IMR-90 (cell line): ENCODE data around the gene ADARB2. TPM values are rescaled to one million over a fixed set of nuclear protein-coding genes. Genes with fewer than 3 reads are reported as not detected.

Experiments used
- ATAC-seq: fragments of 200-7000 bp; cut with Tn5 transposase; 2 replicates; pipeline ENCODE4 v1.9.1; 2020; ENCODE audit warnings: low read depth, mild to moderate bottlenecking, moderate library complexity
- BruUV-seq: library from RNA; stranded (reverse); fragments of 400-500 nt; replicated peaks from 2 replicates; lab custom pipeline; 2021; lab: Mats Ljungman, UMichigan
- CTCF ChIA-PET: fragments of 300-600 bp; formaldehyde crosslinking; extraction: SDS; loops from one replicate; lab custom pipeline; 2021; ENCODE audit warnings: antibody characterized with exemption; lab: Yijun Ruan, JAX
- POLR2A ChIA-PET: fragments of 300-600 bp; sonication (Branson Sonifier 250); formaldehyde crosslinking; loops from one replicate; lab custom pipeline; 2022; ENCODE audit warnings: antibody characterized with exemption; ENCODE audit not compliant: unreplicated experiment; lab: Charles Lee
- DNase-seq: peaks from one replicate; pipeline ENCODE4 v3.0.0; 2013
- H2AFZ ChIP-seq: replicated peaks from 2 replicates; pipeline ENCODE3; 2013; ENCODE audit warnings: low read length, mild to moderate bottlenecking; ENCODE audit not compliant: poor library complexity
- H2AK5ac ChIP-seq: 2 replicates; pipeline ENCODE4 v1.6.1; 2013; ENCODE audit warnings: low read depth, low read length, inconsistent platforms
- H2AK9ac ChIP-seq: replicated peaks from 2 replicates; pipeline ENCODE3; 2013; ENCODE audit warnings: mild to moderate bottlenecking, low read depth, low read length, moderate library complexity; ENCODE audit not compliant: poor library complexity
- H2BK120ac ChIP-seq: 2 replicates; pipeline ENCODE4 v1.6.1; 2013; ENCODE audit warnings: low read depth, low read length, inconsistent platforms
- H2BK15ac ChIP-seq: 3 replicates; pipeline ENCODE4 v1.6.1; 2013; ENCODE audit warnings: low read depth, low read length, inconsistent platforms
- H2BK20ac ChIP-seq: 2 replicates; pipeline ENCODE4 v1.6.1; 2013; ENCODE audit warnings: low read depth, mild to moderate bottlenecking, inconsistent platforms, low read length, moderate library complexity
- H2BK5ac ChIP-seq: 2 replicates; pipeline ENCODE4 v1.6.1; 2013; ENCODE audit warnings: mild to moderate bottlenecking, low read depth, low read length, inconsistent platforms; ENCODE audit not compliant: poor library complexity, severe bottlenecking
- H3K14ac ChIP-seq: replicated peaks from 2 replicates; pipeline ENCODE4 v1.6.1; 2013; ENCODE audit warnings: low read depth, low read length, inconsistent platforms
- H3K18ac ChIP-seq: 2 replicates; pipeline ENCODE4 v1.6.1; 2013; ENCODE audit warnings: low read depth, low read length, control low read depth
- H3K23ac ChIP-seq: 2 replicates; pipeline ENCODE4 v1.6.1; 2013; ENCODE audit warnings: low read depth, low read length, inconsistent platforms
- H3K27ac ChIP-seq: 2 replicates; pipeline ENCODE4 v1.5.1; 2013; ENCODE audit warnings: mild to moderate bottlenecking, control low read depth, low read length; ENCODE audit not compliant: insufficient read depth
- H3K27me3 ChIP-seq: 2 replicates; pipeline ENCODE4 v1.6.1; 2013; ENCODE audit warnings: low read length; ENCODE audit not compliant: control insufficient read depth, insufficient read depth
- H3K36me3 ChIP-seq: 2 replicates; pipeline ENCODE4 v1.6.1; 2013; ENCODE audit warnings: low read length, mixed read lengths; ENCODE audit not compliant: control insufficient read depth, insufficient read depth
- H3K4ac ChIP-seq: 2 replicates; pipeline ENCODE4 v1.6.1; 2013; ENCODE audit warnings: low read depth, low read length, inconsistent platforms
- H3K4me1 ChIP-seq: 2 replicates; pipeline ENCODE4 v1.6.1; 2013; ENCODE audit warnings: low read length, mixed read lengths; ENCODE audit not compliant: control insufficient read depth, insufficient read depth
- H3K4me2 ChIP-seq: 2 replicates; pipeline ENCODE4 v1.6.1; 2013; ENCODE audit warnings: low read depth, mild to moderate bottlenecking, control low read depth, low read length, moderate library complexity
- H3K4me3 ChIP-seq: 2 replicates; pipeline ENCODE4 v1.5.1; 2013; ENCODE audit warnings: low read depth, mild to moderate bottlenecking, control low read depth, low read length, moderate library complexity; ENCODE audit not compliant: insufficient read depth
- H3K56ac ChIP-seq: 2 replicates; pipeline ENCODE4 v1.6.1; 2013; ENCODE audit warnings: low read length, inconsistent platforms; ENCODE audit not compliant: insufficient read depth; ENCODE audit errors: extremely low read depth
- H3K79me1 ChIP-seq, 2 experiments: 2 replicates each; pipeline ENCODE4 v1.6.1; 2013; ENCODE audit warnings: low read length in 2 of 2, inconsistent platforms in 1 of 2, low read depth in 1 of 2
- H3K9ac ChIP-seq: 2 replicates; pipeline ENCODE4 v1.6.1; 2013; ENCODE audit warnings: low read depth, low read length, control low read depth
- H3K9me1 ChIP-seq: 2 replicates; pipeline ENCODE4 v1.6.1; 2013; ENCODE audit warnings: low read length, inconsistent platforms; ENCODE audit not compliant: insufficient read depth
- H3K9me3 ChIP-seq: 2 replicates; pipeline ENCODE4 v1.6.1; 2013; ENCODE audit warnings: low read length; ENCODE audit not compliant: control insufficient read depth, insufficient read depth
- H4K20me1 ChIP-seq: 2 replicates; pipeline ENCODE4 v1.6.1; 2013; ENCODE audit warnings: low read length, inconsistent platforms; ENCODE audit not compliant: insufficient read depth
- H4K5ac ChIP-seq: 2 replicates; pipeline ENCODE4 v1.6.1; 2013; ENCODE audit warnings: mild to moderate bottlenecking, low read depth, low read length, control low read depth
- H4K8ac ChIP-seq, 2 experiments: 2 replicates each; pipeline ENCODE4 v1.6.1; 2013; ENCODE audit warnings: low read depth in 2 of 2, low read length in 2 of 2, control low read depth in 1 of 2, inconsistent platforms in 1 of 2
- H4K91ac ChIP-seq: 2 replicates; pipeline ENCODE4 v1.6.1; 2013; ENCODE audit warnings: low read depth, low read length, inconsistent platforms; ENCODE audit not compliant: insufficient read depth
- CEBPB ChIP-seq: IDR thresholded peaks from 2 replicates; pipeline ENCODE4 v1.6.1; 2012; ENCODE audit warnings: low read depth, low read length, improper control_type of control experiment
- CTCF ChIP-seq: conservative IDR thresholded peaks from 2 replicates; pipeline ENCODE4 v1.5.1; 2012; ENCODE audit warnings: mild to moderate bottlenecking, low read depth, low read length, improper control_type of control experiment
- ELK1 ChIP-seq: fragments of 150-350 bp; IDR thresholded peaks from 2 replicates; pipeline ENCODE4 v1.6.1; 2016; ENCODE audit warnings: low read depth, mild to moderate bottlenecking, low read length, moderate library complexity, borderline replicate concordance
- FOS ChIP-seq: fragments of 150-350 bp; IDR thresholded peaks from 2 replicates; pipeline ENCODE4 v1.6.1; 2016; ENCODE audit warnings: low read depth, low read length
- MAFK ChIP-seq: IDR thresholded peaks from 2 replicates; pipeline ENCODE4 v1.6.1; 2012; ENCODE audit warnings: low read depth, low read length, improper control_type of control experiment
- MXI1 ChIP-seq: IDR thresholded peaks from 2 replicates; pipeline ENCODE4 v1.6.1; 2012; ENCODE audit warnings: low read depth, mild to moderate bottlenecking, low read length, moderate library complexity, borderline replicate concordance
- NFE2L2 ChIP-seq: fragments of 150-350 bp; IDR thresholded peaks from 2 replicates; pipeline ENCODE4 v1.6.1; 2016; ENCODE audit warnings: low read depth, mild to moderate bottlenecking, low read length
- POLR2A ChIP-seq: IDR thresholded peaks from 2 replicates; pipeline ENCODE4 v1.6.1; 2012; ENCODE audit warnings: mild to moderate bottlenecking, low read depth, low read length
- RCOR1 ChIP-seq: IDR thresholded peaks from 2 replicates; pipeline ENCODE4 v1.6.1; 2012; ENCODE audit warnings: mild to moderate bottlenecking, low read length, improper control_type of control experiment; ENCODE audit not compliant: insufficient replicate concordance
- SMC3 ChIP-seq: fragments of 150-350 bp; IDR thresholded peaks from 2 replicates; pipeline ENCODE4 v1.6.1; 2016; ENCODE audit warnings: low read depth, mild to moderate bottlenecking, antibody characterized with exemption, low read length, moderate library complexity
- USF2 ChIP-seq: fragments of 150-350 bp; IDR thresholded peaks from 2 replicates; pipeline ENCODE4 v1.6.1; 2017; ENCODE audit warnings: mild to moderate bottlenecking, antibody characterized with exemption, low read length, low read depth
- WGBS, 2 experiments: methylation state at CpG; one replicate each; pipeline versions ENCODE4 v1.1.5 to v1.1.7; 2013; ENCODE audit warnings: missing lambda C conversion rate in 2 of 2; ENCODE audit not compliant: insufficient read length in 1 of 2; ENCODE audit errors: extremely low coverage in 2 of 2; 5-methylcytosine and 5-hydroxymethylcytosine counted together
- dilution Hi-C: fragments of 300-500 bp; cut with HindIII; formaldehyde crosslinking; loops from one replicate; pipeline ENCODE4 v1.14.3; 2018; ENCODE audit warnings: low sequenced_read_pairs; ENCODE audit not compliant: unreplicated experiment
- in situ Hi-C: fragments of 300-500 bp; cut with MboI; formaldehyde crosslinking; loops from 3 replicates; pipeline ENCODE4 v1.14.3; 2019; ENCODE audit warnings: low sequenced_read_pairs, inconsistent platforms, mixed read lengths
- intact Hi-C: fragments of 100-400 bp; cut with micrococcal nuclease; formaldehyde crosslinking; loops from 2 replicates; pipeline ENCODE4 v1.10.0; 2022
- polyA plus RNA-seq, 3 experiments: library from polyadenylated mRNA; depleted of rRNA; stranded (reverse); fragments of >200 nt; gene quantifications; 2 replicates each; pipeline ENCODE4 v1.2.3, GENCODE V29; 2012; ENCODE audit warnings: low replicate concordance in 1 of 3
- total RNA-seq: library from RNA; depleted of rRNA; stranded (reverse); fragments of >200 nt; gene quantifications from 2 replicates; pipeline ENCODE4 v1.2.3, GENCODE V29; 2012

The ADARB2 gene
- total and polyA plus RNA-seq, 2 of the 4 experiments (the other 2 are of a cell fraction), result not detected

- H3K23ac ChIP-seq, result no peak overlapping the region
- no peak overlapping the region for H2BK5ac ChIP-seq
- H4K8ac ChIP-seq, result no peak overlapping the region
- in situ Hi-C loops (no loop called here), dilution Hi-C loops (no loop called here), intact Hi-C loops (no loop called here)
- H3K4me1 ChIP-seq, result no peaks in the 10 kb centered on the region
- no peak overlapping the region for H3K18ac ChIP-seq
- H3K4ac ChIP-seq, result no peak overlapping the region
- H2AK5ac ChIP-seq, result no peak overlapping the region
- no peak overlapping the region for H4K5ac ChIP-seq
- POLR2A ChIA-PET, result no interaction called here
- H3K27me3 ChIP-seq, result no peaks in the 10 kb centered on the region
- H2BK20ac ChIP-seq, result no peak overlapping the region
- CTCF ChIA-PET, result no interaction called here
- no peak overlapping the region for H3K27ac ChIP-seq
- peaks cover 44% of the 10 kb centered on the region for H3K9me3 ChIP-seq
- H3K14ac ChIP-seq, result no peak overlapping the region
- H3K79me1 ChIP-seq, result no peaks in the 10 kb centered on the region
- no peaks in the 10 kb centered on the region for H4K20me1 ChIP-seq
- H3K9ac ChIP-seq, result no peak overlapping the region
- no peak overlapping the region for H4K91ac ChIP-seq
- H3K56ac ChIP-seq, result no peak overlapping the region
- H3K4me2 ChIP-seq, result no peak overlapping the region
- ATAC-seq (no peak), DNase-seq (no peak)
- no peak overlapping the region for H2AFZ ChIP-seq
- no TSS peak for BruUV-seq
- no peak overlapping the region for H2BK120ac ChIP-seq
- no peak overlapping the region for H2BK15ac ChIP-seq
- no peaks in the 10 kb centered on the region for H3K9me1 ChIP-seq
- TF ChIP-seq MAFK (no peak), USF2 (no peak), SMC3 (no peak), RCOR1 (no peak), CEBPB (no peak), ELK1 (no peak), CTCF (no peak), POLR2A (no peak), FOS (no peak), NFE2L2 (no peak), MXI1 (no peak)
- WGBS, 2 experiments, result no CpG with 5 or more reads among the region's 8 CpGs
- H3K4me3 ChIP-seq, result no peak overlapping the region
- H2AK9ac ChIP-seq, result no peak overlapping the region
- no peaks in the 10 kb centered on the region for H3K36me3 ChIP-seq
Observed at GRCh38 chr10:1569208-1569607, 168.1 kb downstream of the ADARB2 start.
